Sigmoid colon (tissue), 7 donors: ENCODE results near the gene OR10D3. TPM values are rescaled to one million over a fixed set of nuclear protein-coding genes. Genes with fewer than 3 reads are reported as not detected.
"Not testable (repeated sequence)": the region's sequence is repeated elsewhere in the genome, so short reads cannot be mapped to it uniquely, and the experiment has no call there.

Source experiments
- DNase-seq: peaks from one replicate; pipeline ENCODE4 v3.0.0-alpha.2; 2019
- H3K27ac ChIP-seq, 4 donors: fragments of 200-600 bp; sonication (generic); one replicate each; pipeline ENCODE4 v1.5.1; 2016 to 2019; ENCODE audit warnings: mild to moderate bottlenecking in 1 of 4
- H3K27me3 ChIP-seq, 3 donors: fragments of 200-600 bp; sonication (generic); one replicate each; pipeline ENCODE4 v1.5.1; 2019; ENCODE audit warnings: mild to moderate bottlenecking in 1 of 3
- H3K36me3 ChIP-seq, 4 donors: fragments of 200-600 bp; sonication (generic); one replicate each; pipeline ENCODE4 v1.5.1; 2016 to 2019
- H3K4me1 ChIP-seq, 4 donors: fragments of 200-600 bp; sonication (generic); one replicate each; pipeline ENCODE4 v1.5.1; 2017 to 2019
- H3K4me3 ChIP-seq, 4 donors: fragments of 200-600 bp; sonication (generic); one replicate each; pipeline ENCODE4 v1.5.1; 2017 to 2019; ENCODE audit warnings: mild to moderate bottlenecking in 2 of 4, moderate library complexity in 1 of 4
- H3K9me3 ChIP-seq, 4 donors: fragments of 200-600 bp in 3 of 4; sonication (generic) in 3 of 4; one replicate each; pipeline versions ENCODE4 v1.5.1 to v1.6.1; 2013 to 2019
- CTCF ChIP-seq, 4 experiments: fragments of 450-650 bp in 3 of 4; fragments of 200-600 bp in 1 of 4; IDR thresholded peaks; one replicate each; pipeline ENCODE4 v1.5.1; 2016 to 2019; ENCODE audit warnings: antibody characterized with exemption in 4 of 4, mild to moderate bottlenecking in 3 of 4, moderate library complexity in 2 of 4
- EP300 ChIP-seq, 4 donors: sonication (generic); formaldehyde crosslinking; IDR thresholded peaks; one replicate each; pipeline ENCODE4 v1.6.1; 2017; ENCODE audit warnings: antibody characterized with exemption in 4 of 4
- POLR2A ChIP-seq, 2 donors: fragments of 450-650 bp; IDR thresholded peaks; one replicate each; pipeline ENCODE4 v1.6.1; 2016; ENCODE audit warnings: antibody characterized with exemption in 2 of 2, mild to moderate bottlenecking in 2 of 2, moderate library complexity in 2 of 2
- POLR2AphosphoS5 ChIP-seq, 4 donors: sonication (generic); formaldehyde crosslinking; IDR thresholded peaks; one replicate each; pipeline ENCODE4 v1.6.1; 2017; ENCODE audit warnings: antibody characterized with exemption in 4 of 4
- WGBS, 2 donors: extraction: QIAGEN DNeasy Blood & Tissue Kit; methylation state at CpG; one replicate each; pipeline ENCODE4 v1.1.7; 2013; 5-methylcytosine and 5-hydroxymethylcytosine counted together
- intact Hi-C: fragments of 100-400 bp; cut with DNase I; formaldehyde crosslinking; loops from one replicate; pipeline ENCODE4 v1.15.1; 2023
- polyA plus RNA-seq, 3 donors: library from polyadenylated mRNA; stranded (reverse); fragments of 200-250 nt; gene quantifications; one replicate each; pipeline ENCODE4 v1.2.3, GENCODE V29; 2013
- total RNA-seq, 4 donors: library from RNA; depleted of rRNA; stranded (reverse); fragments of >200 nt; gene quantifications; one replicate each; pipeline ENCODE4 v1.1.0, GENCODE V29; 2016
- donor health status: healthy with polysubstance abuse.
- donor health status: Bipolar disorder and iron deficiency.
- donor health status: healthy.

OR10D3 gene
- total and polyA plus RNA-seq, 7 donors: not detected

DNA sequence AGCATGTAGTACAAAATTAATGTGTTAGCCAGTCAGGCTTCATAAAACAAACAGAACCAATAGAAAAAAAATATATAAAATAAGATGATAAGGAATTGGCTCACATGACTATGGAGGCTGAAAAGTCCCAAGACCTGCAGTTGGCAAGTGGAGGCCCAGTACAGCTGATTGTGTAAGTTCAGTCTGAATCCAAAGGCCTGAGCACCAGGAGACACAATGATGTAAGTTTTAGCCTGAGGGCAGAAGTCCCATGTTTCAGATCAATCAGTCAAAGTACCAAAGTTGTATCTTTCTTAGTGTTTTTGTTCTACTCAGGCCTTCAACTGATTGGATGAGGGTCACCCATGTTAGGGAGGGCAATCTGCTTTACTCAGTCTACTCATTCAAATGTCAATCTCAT is 14.3 kb upstream of the OR10D3 start:
- no peak for TF ChIP-seq EP300 (IDR thresholded peaks at IDR 0.05)
- TF ChIP-seq POLR2AphosphoS5 (IDR thresholded peaks at IDR 0.05): no peak
- TF ChIP-seq CTCF (IDR thresholded peaks at IDR 0.05): no peak
- TF ChIP-seq POLR2A (IDR thresholded peaks at IDR 0.05): no peak
- no peak for DNase-seq
- H3K9me3 ChIP-seq: no peaks in the 10 kb centered on the region
- intact Hi-C loops: no loop called here
- no peaks in the 10 kb centered on the region for H3K27me3 ChIP-seq
- H3K4me3 ChIP-seq: no peak overlapping the region
- no peaks in the 10 kb centered on the region for H3K36me3 ChIP-seq
- H3K27ac ChIP-seq: no peak overlapping the region
- no peaks in the 10 kb centered on the region for H3K4me1 ChIP-seq

DNA sequence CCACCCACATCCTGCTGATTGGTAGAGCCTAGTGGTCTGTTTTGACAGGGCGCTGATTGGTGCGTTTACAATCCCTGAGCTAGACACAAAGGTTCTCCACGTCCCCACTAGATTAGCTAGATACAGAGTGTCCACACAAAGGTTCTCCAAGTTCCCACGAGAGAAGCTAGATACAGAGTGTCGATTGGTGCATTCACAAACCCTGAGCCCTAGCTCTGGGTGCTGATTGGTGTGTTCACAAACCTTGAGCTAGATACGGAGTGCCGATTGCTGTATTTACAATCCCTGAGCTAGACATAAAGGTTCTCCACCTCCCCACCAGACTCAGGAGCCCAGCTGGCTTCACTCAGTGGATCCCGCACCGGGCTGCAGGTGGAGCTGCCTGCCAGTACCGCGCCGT is 12.8 kb upstream of the OR10D3 start:
- H3K4me1 ChIP-seq, H3K4me3 ChIP-seq, H3K9me3 ChIP-seq, DNase-seq, H3K27ac ChIP-seq, H3K36me3 ChIP-seq, H3K27me3 ChIP-seq, intact Hi-C loops: not testable (repeated sequence)
- 89 to 92% methylated on average over 2 to 5 of the region's 12 CpGs for WGBS, 2 donors

- 95 to 96% methylated on average over 38 of the region's 40 CpGs for WGBS, 2 donors
- intact Hi-C loops: no loop called here
- no peaks in the 10 kb centered on the region for H3K9me3 ChIP-seq
Measured at GRCh38 chr11:124170801-124171586, 12.2 kb upstream of the OR10D3 start.

GRCh38 chr11:124172101-124172500 is 11.0 kb upstream of the OR10D3 start:
- no peaks in the 10 kb centered on the region for H3K27me3 ChIP-seq
- 81 to 89% methylated on average over 6 of the region's 6 CpGs for WGBS, 2 donors
- no peaks in the 10 kb centered on the region for H3K4me1 ChIP-seq
- no peaks in the 10 kb centered on the region for H3K36me3 ChIP-seq
- H3K9me3 ChIP-seq: no peaks in the 10 kb centered on the region
- TF ChIP-seq POLR2AphosphoS5 (IDR thresholded peaks at IDR 0.05): no peak
- no peak for TF ChIP-seq POLR2A (IDR thresholded peaks at IDR 0.05)
- TF ChIP-seq CTCF (IDR thresholded peaks at IDR 0.05): no peak
- no peak for TF ChIP-seq EP300 (IDR thresholded peaks at IDR 0.05)
- intact Hi-C loops: no loop called here
- no peak overlapping the region for H3K27ac ChIP-seq
- no peak for DNase-seq
- no peak overlapping the region for H3K4me3 ChIP-seq

More at GRCh38 chr11:124170801-124171586, 12.2 kb upstream of the OR10D3 start:
- Histone ChIP-seq H3K27ac (no peak overlapping the region), H3K36me3 (no peaks in the 10 kb centered on the region), H3K4me1 (no peaks in the 10 kb centered on the region), H3K27me3 (no peaks in the 10 kb centered on the region), H3K4me3 (no peak overlapping the region)
- TF ChIP-seq CTCF (IDR thresholded peaks at IDR 0.05) (no peak), POLR2A (IDR thresholded peaks at IDR 0.05) (no peak)
- no peak for DNase-seq

DNA sequence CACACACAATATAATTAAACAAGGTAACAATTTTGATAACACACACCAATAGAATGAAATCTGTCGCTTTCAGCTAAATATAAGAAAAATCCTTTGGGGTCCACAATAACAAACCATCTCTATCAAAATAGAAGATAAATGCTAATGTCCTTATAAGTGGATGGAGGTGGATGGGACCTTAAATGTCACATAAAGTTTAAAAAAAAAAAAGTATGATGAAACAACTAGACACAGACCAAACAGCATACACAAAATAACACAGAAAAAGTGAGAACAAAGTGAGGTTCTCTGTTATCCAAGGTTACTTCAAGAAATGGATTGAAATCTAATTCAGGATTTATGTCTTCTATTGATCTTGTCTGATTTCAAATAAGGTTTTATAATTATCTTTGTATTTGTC is 10.5 kb upstream of the OR10D3 start:
- Histone ChIP-seq H3K27ac (no peak overlapping the region), H3K36me3 (no peaks in the 10 kb centered on the region), H3K4me3 (no peak overlapping the region), H3K27me3 (no peaks in the 10 kb centered on the region), H3K9me3 (no peaks in the 10 kb centered on the region), H3K4me1 (no peaks in the 10 kb centered on the region)
- WGBS, 2 donors: 96 to 99% methylated on average over 1 of the region's 1 CpG
- no peak for TF ChIP-seq EP300 (IDR thresholded peaks at IDR 0.05)
- TF ChIP-seq POLR2A (IDR thresholded peaks at IDR 0.05): no peak
- no peak for TF ChIP-seq CTCF (IDR thresholded peaks at IDR 0.05)
- no peak for TF ChIP-seq POLR2AphosphoS5 (IDR thresholded peaks at IDR 0.05)
- DNase-seq: no peak
- intact Hi-C loops: no loop called here
